ENCODE results near the gene SYTL2. TPM values are rescaled to one million over a fixed set of nuclear protein-coding genes. Genes with fewer than 3 reads are reported as not detected.

The SYTL2 gene
- total and polyA plus RNA-seq, 10 donors = 2.7 to 176 (median 26.5) TPM

- TF ChIP-seq POLR2AphosphoS5 (IDR thresholded peaks at IDR 0.05) (no peak), POLR2A (IDR thresholded peaks at IDR 0.05) (no peak), CTCF (IDR thresholded peaks at IDR 0.05 in 8 of 11, conservative IDR thresholded peaks at IDR 0.05 in 3 of 11) (no peak)
- 90 to 98% (median 95%) methylated on average over 3 of the region's 3 CpGs for WGBS, 5 donors
- H3K27ac ChIP-seq = no peak overlapping the region
- no peaks in the 10 kb centered on the region for H3K4me1 ChIP-seq
- H3K9me3 ChIP-seq = peaks cover 0 to 6% (median 0%) of the 10 kb centered on the region in 8 donors
- intact Hi-C loops (cut with DNase I; ENCODE audit: low total_unique reads) = no loop called here
- H3K27me3 ChIP-seq (replicated peaks in 1 of 7) = no peaks in the 10 kb centered on the region
- no peak for DNase-seq
- H3K4me3 ChIP-seq = no peak overlapping the region
- no peaks in the 10 kb centered on the region for H3K36me3 ChIP-seq
These were observed 37.1 kb upstream of the SYTL2 start for GRCh38 chr11:85848006-85848405.

- TF ChIP-seq CTCF (IDR thresholded peaks at IDR 0.05 in 8 of 11, conservative IDR thresholded peaks at IDR 0.05 in 3 of 11) = no peak
- TF ChIP-seq POLR2AphosphoS5 (IDR thresholded peaks at IDR 0.05) = no peak
- TF ChIP-seq POLR2A (IDR thresholded peaks at IDR 0.05) = no peak
- no peak for DNase-seq
- Histone ChIP-seq H3K4me1 (no peaks in the 10 kb centered on the region), H3K27ac (no peak overlapping the region), H3K9me3 (peaks cover 0 to 6% (median 0%) of the 10 kb centered on the region in 8 donors), H3K36me3 (no peaks in the 10 kb centered on the region), H3K4me3 (no peak overlapping the region), H3K27me3 (replicated peaks in 1 of 7) (no peaks in the 10 kb centered on the region)
- intact Hi-C loops (cut with DNase I; ENCODE audit: low total_unique reads) = no loop called here
These were observed 36.5 kb upstream of the SYTL2 start for GRCh38 chr11:85847436-85847835.

- Histone ChIP-seq H3K4me3 (no peak overlapping the region), H3K27ac (no peak overlapping the region), H3K9me3 (peaks cover 0 to 6% (median 0%) of the 10 kb centered on the region in 8 donors), H3K27me3 (replicated peaks in 1 of 7) (no peaks in the 10 kb centered on the region), H3K36me3 (no peaks in the 10 kb centered on the region), H3K4me1 (no peaks in the 10 kb centered on the region)
- WGBS, 5 donors = 93 to 100% (median 96%) methylated on average over 1 of the region's 1 CpG
- DNase-seq = no peak
- TF ChIP-seq CTCF (IDR thresholded peaks at IDR 0.05 in 8 of 11, conservative IDR thresholded peaks at IDR 0.05 in 3 of 11) (no peak), POLR2A (IDR thresholded peaks at IDR 0.05) (no peak), POLR2AphosphoS5 (IDR thresholded peaks at IDR 0.05) (no peak)
- intact Hi-C loops (cut with DNase I; ENCODE audit: low total_unique reads) = no loop called here
These were observed 34.2 kb upstream of the SYTL2 start for GRCh38 chr11:85845124-85845631.

GRCh38 chr11:85844439-85845123 lies 33.6 kb upstream of the SYTL2 start:
- peaks cover 0 to 6% (median 0%) of the 10 kb centered on the region in 8 donors for H3K9me3 ChIP-seq
- H3K27me3 ChIP-seq (replicated peaks in 1 of 7) = no peaks in the 10 kb centered on the region
- no peaks in the 10 kb centered on the region for H3K36me3 ChIP-seq
- 66 to 85% (median 74%) methylated on average over 2 of the region's 2 CpGs for WGBS, 5 donors
- no peak overlapping the region for H3K4me3 ChIP-seq
- no peak overlapping the region for H3K27ac ChIP-seq
- no peak for DNase-seq
- no peaks in the 10 kb centered on the region for H3K4me1 ChIP-seq
- intact Hi-C loops (cut with DNase I; ENCODE audit: low total_unique reads) = no loop called here
- TF ChIP-seq CTCF (IDR thresholded peaks at IDR 0.05 in 8 of 11, conservative IDR thresholded peaks at IDR 0.05 in 3 of 11) (no peak), POLR2AphosphoS5 (IDR thresholded peaks at IDR 0.05) (no peak), POLR2A (IDR thresholded peaks at IDR 0.05) (no peak)
